HUES48 (cell line): ENCODE data around the gene TNPO3.

Experiments used
- H3K27ac ChIP-seq: one replicate; pipeline ENCODE4 v1.7.0; 2013; ENCODE audit warnings: low read depth, low read length, inconsistent platforms
- H3K27me3 ChIP-seq: 2 replicates; pipeline ENCODE4 v1.6.1; 2013; ENCODE audit warnings: mild to moderate bottlenecking, low read length; ENCODE audit not compliant: control insufficient read depth, insufficient read depth
- H3K36me3 ChIP-seq: 2 replicates; pipeline ENCODE4 v1.6.1; 2013; ENCODE audit warnings: low read length; ENCODE audit not compliant: control insufficient read depth, insufficient read depth
- H3K4me1 ChIP-seq: 2 replicates; pipeline ENCODE4 v1.6.1; 2013; ENCODE audit warnings: mild to moderate bottlenecking, low read length; ENCODE audit not compliant: control insufficient read depth, insufficient read depth
- H3K4me3 ChIP-seq: 2 replicates; pipeline ENCODE4 v1.5.1; 2013; ENCODE audit warnings: mild to moderate bottlenecking, low read depth, low read length
- H3K9ac ChIP-seq: 2 replicates; pipeline ENCODE4 v1.6.1; 2013; ENCODE audit warnings: mild to moderate bottlenecking, low read depth, low read length, moderate library complexity
- H3K9me3 ChIP-seq: 2 replicates; pipeline ENCODE4 v1.6.1; 2013; ENCODE audit warnings: low read length; ENCODE audit not compliant: control insufficient read depth, insufficient read depth

The TNPO3 gene

DNA sequence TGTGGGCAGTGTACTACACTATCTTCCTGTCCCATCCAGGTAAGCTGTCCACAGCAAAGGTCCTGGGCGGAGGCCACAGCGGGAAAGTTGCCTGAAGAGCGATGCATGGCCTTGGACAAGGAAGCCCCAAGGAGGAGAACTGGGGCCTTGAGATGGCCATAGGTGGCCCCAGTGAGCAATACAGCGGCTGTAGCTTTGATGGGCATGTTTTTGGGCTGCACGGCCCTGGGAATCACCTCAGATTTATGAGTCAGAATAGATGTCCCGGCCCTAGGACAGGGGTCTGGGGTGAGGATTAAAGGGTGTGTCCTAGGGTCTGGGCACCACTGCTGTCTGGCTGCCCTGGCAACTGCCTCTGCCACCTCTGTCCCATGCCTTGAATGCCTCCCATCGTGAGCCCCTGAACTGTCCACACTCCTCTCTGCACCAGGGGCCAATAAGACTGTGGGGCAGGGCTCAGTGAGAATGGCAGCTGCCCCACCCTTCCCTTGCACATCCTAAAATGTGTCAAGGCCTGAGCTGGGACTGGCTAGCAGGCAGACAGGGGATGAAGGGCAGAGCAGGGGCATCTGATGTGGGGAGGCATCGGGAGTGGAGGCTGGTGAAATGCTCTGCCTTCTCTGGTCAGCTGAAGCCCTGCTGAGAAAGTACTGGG lies 126.6 kb downstream of the TNPO3 start:
- H3K9me3 ChIP-seq, result no peaks in the 10 kb centered on the region

DNA sequence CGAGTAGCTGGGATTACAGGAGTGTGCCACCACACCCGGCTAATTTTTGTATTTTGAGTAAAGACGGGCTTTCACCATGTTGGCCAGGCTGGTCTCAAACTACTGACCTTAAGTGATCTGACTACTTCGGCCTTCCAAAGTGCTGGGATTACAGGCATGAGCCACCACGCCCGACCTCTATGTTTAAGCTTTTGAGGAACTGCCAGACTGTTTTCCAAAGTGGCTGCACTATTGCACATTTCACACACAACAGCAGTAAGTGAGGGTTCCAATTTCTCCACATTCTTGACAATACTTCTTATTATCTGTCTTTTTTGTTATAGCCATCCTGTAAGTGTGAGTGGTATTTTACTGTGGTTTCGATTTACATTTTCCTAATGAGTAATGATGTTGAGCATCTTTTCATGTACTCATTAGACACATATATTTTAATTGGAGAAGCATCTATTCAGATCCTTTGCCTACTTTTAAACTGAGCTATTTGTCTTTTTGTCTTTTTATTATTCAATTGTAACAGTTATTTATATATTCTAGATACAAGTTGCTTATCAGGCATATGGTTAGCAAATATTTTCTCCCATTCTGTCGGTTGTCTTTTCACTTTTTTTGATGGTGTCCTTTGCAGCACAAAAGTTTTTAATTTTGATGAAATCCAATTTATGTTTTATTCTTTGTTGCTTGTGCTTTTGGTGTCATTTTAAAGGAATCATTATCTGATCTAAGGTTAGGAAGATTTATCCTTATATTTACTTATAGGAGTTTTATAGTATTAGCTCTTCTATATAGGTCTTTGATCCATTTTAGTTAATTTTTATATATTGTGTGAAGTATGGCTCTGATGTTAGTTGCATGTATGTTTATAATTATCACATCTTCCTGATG lies 130.0 kb downstream of the TNPO3 start:
- Histone ChIP-seq H3K9ac (no peak overlapping the region), H3K36me3 (no peaks in the 10 kb centered on the region), H3K4me3 (no peak overlapping the region), H3K27me3 (peaks cover 6% of the 10 kb centered on the region; the same call in 1 of the 2 replicates), H3K4me1 (peaks cover 7% of the 10 kb centered on the region), H3K9me3 (no peaks in the 10 kb centered on the region), H3K27ac (no peak overlapping the region)

More for the DNA sequence above, 126.6 kb downstream of the TNPO3 start:
- no peak overlapping the region for H3K9ac ChIP-seq
- H3K27ac ChIP-seq, result no peak overlapping the region
- H3K36me3 ChIP-seq, result no peaks in the 10 kb centered on the region
- H3K4me1 ChIP-seq, result no peaks in the 10 kb centered on the region
- H3K4me3 ChIP-seq, result no peak overlapping the region
- peaks cover 5% of the 10 kb centered on the region; the same call in 1 of the 2 replicates for H3K27me3 ChIP-seq

DNA sequence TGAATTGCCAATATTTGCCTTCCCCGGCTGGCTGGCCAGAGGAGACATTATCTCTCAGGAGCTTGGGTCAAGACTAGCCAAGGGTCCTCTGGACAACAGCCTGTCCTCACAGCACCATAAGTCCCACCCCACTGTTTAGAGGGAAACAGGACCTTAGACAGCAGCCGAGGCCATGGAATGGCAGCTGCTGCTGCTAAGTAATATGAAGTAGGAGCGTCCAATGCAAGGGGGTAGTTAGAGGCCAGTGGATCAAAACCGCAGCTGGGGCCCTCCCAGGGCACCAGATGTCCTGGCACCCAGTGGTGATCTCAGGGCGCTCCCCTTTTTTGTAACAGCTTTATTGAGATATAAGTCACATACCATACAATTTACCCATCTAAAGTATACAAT lies 131.5 kb downstream of the TNPO3 start:
- Histone ChIP-seq H3K4me1 (peaks cover 7% of the 10 kb centered on the region), H3K36me3 (no peaks in the 10 kb centered on the region), H3K4me3 (no peak overlapping the region), H3K9ac (no peak overlapping the region), H3K27ac (no peak overlapping the region), H3K27me3 (peaks cover 10% of the 10 kb centered on the region; the same call in 1 of the 2 replicates), H3K9me3 (no peaks in the 10 kb centered on the region)

DNA sequence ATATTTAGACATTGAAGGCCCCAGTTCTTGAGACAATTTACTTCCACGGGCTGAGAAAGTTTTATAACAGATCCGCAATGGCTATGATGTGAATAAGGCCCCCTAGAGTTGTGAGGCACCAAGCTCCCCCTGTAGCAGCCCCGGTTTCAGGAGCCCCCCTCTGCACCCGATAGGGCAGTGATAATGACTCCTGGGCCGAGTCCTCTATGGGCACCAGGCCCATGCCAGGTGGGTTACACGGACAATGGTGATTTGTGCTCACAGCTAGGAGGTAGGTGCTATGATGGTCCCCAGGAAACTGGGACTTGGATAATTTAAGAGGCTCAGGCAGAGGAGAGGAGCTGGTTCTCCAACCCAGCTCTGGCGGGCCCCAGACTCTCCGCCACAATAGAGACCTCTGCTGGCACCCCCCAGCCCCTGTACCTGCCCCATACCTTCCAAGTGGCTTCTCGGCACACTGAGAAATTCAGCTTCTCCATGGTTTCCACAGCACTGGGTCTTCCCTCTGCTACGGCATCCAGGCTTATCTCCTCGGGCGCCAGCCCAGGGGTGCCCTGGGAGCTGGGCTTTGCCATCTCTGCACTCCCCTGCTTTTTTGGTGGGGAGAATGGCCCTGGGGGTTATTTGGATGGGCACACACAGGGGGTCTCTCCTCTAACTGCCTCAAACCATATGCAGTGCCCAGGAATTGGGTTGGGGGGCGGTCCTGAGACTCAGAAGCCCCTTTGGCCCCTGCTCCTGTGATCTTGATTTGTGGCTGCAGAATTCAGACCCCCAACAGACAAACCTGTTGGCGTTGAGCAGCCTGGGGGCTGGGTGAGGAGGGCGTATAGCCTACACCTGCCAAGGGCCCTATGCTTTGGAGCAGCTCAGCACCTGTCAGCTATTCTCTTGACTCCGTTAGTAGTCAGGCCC lies 132.2 kb downstream of the TNPO3 start:
- Histone ChIP-seq H3K27ac (no peak overlapping the region), H3K4me3 (no peak overlapping the region), H3K27me3 (peaks cover 12% of the 10 kb centered on the region; the same call in 1 of the 2 replicates), H3K9me3 (no peaks in the 10 kb centered on the region), H3K36me3 (no peaks in the 10 kb centered on the region), H3K4me1 (peaks cover 7% of the 10 kb centered on the region), H3K9ac (no peak overlapping the region)

DNA sequence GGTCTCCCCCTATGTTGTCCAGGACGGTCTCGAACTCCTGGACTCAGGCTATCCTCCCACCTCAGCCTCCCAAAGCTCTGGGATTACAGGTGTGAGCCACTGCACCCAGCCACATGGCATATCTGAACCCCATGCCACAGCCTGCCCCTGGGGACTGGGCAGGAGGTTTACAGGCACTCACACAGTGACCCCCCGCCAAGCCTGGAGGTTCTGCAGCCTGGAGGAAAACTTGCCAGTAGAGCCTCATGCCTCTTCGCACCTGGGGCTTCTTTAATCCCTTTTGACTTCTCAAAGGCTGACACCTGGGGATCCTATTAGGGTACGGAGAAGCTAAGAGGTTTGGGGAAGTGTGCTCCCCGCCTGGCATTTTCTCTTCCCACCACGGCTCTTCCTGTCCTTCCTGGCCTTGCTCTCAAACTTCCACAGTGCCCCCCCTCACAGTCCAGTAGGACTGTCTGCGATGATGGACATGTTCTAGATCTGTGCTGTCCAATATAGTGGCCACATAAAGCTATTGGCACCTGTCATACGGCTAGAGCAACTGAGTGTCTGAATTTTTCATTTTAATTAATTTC lies 133.0 kb downstream of the TNPO3 start:
- H3K9ac ChIP-seq, result no peak overlapping the region
- H3K27me3 ChIP-seq, result peaks cover 16% of the 10 kb centered on the region
- no peaks in the 10 kb centered on the region for H3K9me3 ChIP-seq
- no peak overlapping the region for H3K4me3 ChIP-seq
- H3K27ac ChIP-seq, result no peak overlapping the region
- H3K4me1 ChIP-seq, result peaks cover 7% of the 10 kb centered on the region
- no peaks in the 10 kb centered on the region for H3K36me3 ChIP-seq

DNA sequence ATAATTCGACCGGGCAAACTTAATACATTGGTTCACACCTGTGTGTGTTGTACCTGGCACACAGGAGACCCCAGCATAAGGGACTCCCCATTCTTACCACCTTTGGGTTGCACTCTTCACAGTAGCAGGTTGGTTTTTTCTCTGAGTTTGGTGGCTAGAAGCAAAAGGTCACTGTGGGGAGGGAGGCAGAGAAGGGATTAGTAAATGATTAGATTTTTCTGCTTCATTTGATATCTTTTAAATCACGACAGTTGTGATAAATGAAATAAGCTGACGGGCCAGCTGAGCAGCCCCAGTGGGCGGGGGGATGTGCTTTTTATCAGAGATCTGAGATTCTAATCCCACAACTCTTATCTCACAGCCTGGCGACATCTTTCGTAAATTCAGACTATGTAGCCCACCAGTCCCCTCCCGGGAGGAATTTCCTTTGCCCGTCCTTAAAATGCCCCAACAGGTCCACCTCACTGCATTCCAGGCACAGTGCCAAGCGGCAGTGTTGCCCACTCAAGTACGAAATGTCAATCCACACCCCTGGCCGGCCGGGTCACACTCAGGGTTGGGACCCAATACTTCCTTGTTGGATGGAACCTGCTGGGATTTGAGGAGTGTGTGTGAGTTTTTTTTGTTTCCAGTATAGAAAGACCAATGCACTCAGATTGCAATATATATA lies 133.9 kb downstream of the TNPO3 start:
- Histone ChIP-seq H3K27ac (no peak overlapping the region), H3K9me3 (no peaks in the 10 kb centered on the region)

DNA sequence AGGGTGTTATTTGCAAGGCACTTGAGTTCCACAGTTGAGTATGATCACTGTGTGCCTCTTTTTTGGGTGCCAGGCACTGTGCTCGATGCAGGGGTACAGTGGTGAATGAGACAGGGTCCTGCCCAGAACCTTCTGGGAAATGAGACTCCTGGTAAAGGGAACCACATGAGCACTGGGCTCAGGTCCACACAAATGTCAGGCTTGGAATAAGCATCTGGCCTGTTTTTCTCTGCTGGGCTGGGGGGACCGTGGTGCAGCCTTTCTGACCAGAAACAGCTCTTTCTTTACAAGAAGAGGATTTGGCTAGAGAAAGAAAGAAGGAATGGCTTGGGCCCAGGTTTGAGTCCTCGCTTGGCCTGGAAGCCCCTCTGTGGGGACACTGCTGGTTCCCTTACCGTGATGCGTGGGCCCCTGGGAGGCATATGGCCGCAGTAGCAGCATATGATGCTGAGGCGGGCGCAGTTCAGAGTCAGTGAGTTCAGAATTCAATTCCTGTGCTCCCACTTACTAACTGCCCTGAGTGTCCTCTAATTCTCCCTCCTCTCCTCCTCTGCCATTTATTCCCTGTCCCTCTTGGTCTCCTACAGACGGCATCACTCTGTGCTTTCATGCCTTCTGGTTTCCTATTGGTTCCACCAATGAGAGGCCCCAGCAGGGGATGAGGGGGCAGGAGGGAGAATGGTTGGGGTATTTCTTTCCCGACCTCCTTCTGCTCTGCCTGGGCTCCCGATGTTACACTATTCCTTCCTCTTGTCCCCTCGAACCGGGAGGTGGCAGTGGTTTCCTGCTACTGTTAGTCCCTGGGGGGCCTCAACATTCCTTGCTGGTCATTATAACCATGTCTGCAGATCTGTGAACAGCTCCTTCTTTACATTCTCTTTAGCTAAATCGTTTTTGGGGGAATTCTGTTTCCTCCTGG lies 134.8 kb downstream of the TNPO3 start:
- peaks cover 34% of the 10 kb centered on the region for H3K27me3 ChIP-seq
- H3K9ac ChIP-seq, result no peak overlapping the region
- H3K4me1 ChIP-seq, result peaks cover 7% of the 10 kb centered on the region
- H3K27ac ChIP-seq, result no peak overlapping the region
- no peak overlapping the region for H3K4me3 ChIP-seq
- no peaks in the 10 kb centered on the region for H3K36me3 ChIP-seq
- H3K9me3 ChIP-seq, result no peaks in the 10 kb centered on the region

More for the DNA sequence above, 133.9 kb downstream of the TNPO3 start:
- Histone ChIP-seq H3K9ac (no peak overlapping the region), H3K27me3 (peaks cover 25% of the 10 kb centered on the region), H3K4me1 (peaks cover 7% of the 10 kb centered on the region), H3K36me3 (no peaks in the 10 kb centered on the region), H3K4me3 (no peak overlapping the region)

DNA sequence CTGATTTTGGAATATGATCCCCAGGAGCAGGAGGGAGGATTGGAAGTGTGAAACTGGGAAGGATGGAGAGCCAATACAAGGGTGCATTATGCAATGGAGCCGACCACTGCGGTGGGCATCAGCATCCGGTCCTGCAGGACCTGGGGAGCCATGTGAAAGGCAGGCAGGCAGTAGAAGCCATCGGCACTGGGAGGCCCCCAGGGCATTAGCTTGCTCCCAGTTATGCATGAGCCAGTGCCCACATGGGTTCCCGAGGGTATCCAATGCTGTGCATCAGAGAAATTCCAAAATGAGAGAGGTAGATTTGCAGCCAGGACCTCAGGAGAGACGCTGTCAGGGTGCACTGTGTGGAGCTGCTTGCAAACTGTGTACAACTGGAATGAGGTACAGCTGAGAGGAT lies 135.7 kb downstream of the TNPO3 start:
- no peak overlapping the region for H3K9ac ChIP-seq
- no peaks in the 10 kb centered on the region for H3K9me3 ChIP-seq
- peaks cover 12% of the 10 kb centered on the region for H3K4me1 ChIP-seq
- no peak overlapping the region for H3K27ac ChIP-seq
- peaks cover 42% of the 10 kb centered on the region for H3K27me3 ChIP-seq
- no peak overlapping the region for H3K4me3 ChIP-seq
- H3K36me3 ChIP-seq, result no peaks in the 10 kb centered on the region

DNA sequence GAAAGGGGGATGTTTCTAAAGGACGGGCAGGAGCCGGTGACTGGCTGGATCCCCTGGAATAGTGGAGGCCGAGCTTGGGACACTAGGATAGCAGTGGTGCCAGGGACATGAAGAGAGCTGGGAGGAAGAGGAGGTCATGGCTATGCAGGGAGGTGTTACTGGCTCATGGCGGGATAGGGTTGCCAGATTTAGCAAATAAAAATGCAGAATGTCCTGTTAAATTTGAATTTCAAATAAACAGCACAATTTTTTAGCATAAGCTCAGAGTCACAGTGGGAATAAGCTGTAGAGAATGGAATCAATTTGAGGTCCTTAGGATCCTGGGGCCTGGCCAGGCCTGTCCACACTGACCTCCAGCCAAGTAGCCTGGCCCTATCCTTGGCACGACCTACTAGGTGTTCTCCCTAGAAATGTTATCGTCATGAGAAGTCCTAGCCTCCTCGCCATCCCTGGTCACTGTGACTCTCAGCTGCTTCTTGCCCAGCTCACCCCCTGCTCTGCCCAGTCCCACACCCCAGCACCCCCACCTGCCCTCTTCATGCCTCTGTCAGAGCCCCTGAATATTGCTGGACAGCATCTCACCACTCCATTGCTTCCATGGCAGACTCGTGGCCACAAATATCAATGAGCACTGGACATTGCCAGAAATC lies 136.8 kb downstream of the TNPO3 start:
- Histone ChIP-seq H3K27me3 (peaks cover 47% of the 10 kb centered on the region), H3K27ac (no peak overlapping the region), H3K4me1 (peaks cover 12% of the 10 kb centered on the region), H3K9ac (no peak overlapping the region), H3K9me3 (no peaks in the 10 kb centered on the region), H3K4me3 (no peak overlapping the region), H3K36me3 (no peaks in the 10 kb centered on the region)
